ENCODE results near the gene KRTAP2-1.

The KRTAP2-1 gene

DNA sequence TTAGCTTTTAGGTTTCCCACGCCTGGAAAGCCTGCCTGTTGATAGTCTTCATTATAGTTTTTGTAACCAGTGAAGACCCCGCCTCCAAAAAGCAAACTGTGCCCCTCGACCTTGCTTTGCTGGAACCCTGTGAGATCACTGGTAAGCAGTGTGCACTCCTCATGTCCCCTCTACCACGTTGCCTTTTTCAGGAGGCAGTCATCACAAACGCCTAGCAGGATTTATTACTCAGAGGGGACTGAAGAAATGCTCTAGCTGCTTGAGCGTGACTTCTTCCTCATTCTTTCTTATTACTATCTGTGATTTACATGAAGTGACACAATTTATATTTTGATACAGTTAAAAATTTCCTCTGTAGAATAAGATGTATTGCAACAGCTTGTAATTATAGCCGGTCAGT is 31.7 kb downstream of the KRTAP2-1 start:
- no peak overlapping the region for H3K9ac ChIP-seq
- TF ChIP-seq Cebpa-rat (IDR thresholded peaks at IDR 0.05): no peak
- no peaks in the 10 kb centered on the region for H3K36me3 ChIP-seq
- no peak overlapping the region for H3K4me2 ChIP-seq
- no peak overlapping the region for H3K27ac ChIP-seq
- H3K4me1 ChIP-seq: no peaks in the 10 kb centered on the region
- no peaks in the 10 kb centered on the region for H3K27me3 ChIP-seq
- H3K4me3 ChIP-seq: no peak overlapping the region
- no peaks in the 10 kb centered on the region for H3K9me3 ChIP-seq
- no peaks in the 10 kb centered on the region for H4K20me1 ChIP-seq

DNA sequence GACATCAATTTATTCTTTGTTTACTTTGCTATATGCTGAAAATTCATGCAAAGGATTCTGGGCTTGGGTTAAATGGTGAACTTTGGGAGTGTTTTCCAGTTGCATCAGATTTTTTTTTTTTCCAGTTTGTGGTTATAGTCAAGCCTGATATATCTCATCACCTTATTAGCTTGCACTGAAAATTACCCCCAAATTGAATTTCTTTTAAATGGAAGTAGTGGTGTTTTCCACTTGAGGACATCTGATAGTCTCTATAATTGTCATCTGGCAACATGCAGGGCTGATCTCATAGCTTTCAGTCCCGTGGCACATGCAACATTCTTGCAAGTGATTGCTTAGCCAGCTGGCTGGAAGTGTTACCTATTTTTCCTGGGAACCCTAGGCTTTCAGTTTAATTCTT is 33.5 kb downstream of the KRTAP2-1 start:
- no peaks in the 10 kb centered on the region for H3K9me3 ChIP-seq
- H4K20me1 ChIP-seq: no peaks in the 10 kb centered on the region
- no peak overlapping the region for H3K4me3 ChIP-seq
- H3K36me3 ChIP-seq: no peaks in the 10 kb centered on the region
- no peak overlapping the region for H3K9ac ChIP-seq
- TF ChIP-seq Cebpa-rat (IDR thresholded peaks at IDR 0.05): no peak
- H3K4me2 ChIP-seq: no peak overlapping the region
- H3K27me3 ChIP-seq: no peaks in the 10 kb centered on the region
- no peaks in the 10 kb centered on the region for H3K4me1 ChIP-seq
- no peak overlapping the region for H3K27ac ChIP-seq

DNA sequence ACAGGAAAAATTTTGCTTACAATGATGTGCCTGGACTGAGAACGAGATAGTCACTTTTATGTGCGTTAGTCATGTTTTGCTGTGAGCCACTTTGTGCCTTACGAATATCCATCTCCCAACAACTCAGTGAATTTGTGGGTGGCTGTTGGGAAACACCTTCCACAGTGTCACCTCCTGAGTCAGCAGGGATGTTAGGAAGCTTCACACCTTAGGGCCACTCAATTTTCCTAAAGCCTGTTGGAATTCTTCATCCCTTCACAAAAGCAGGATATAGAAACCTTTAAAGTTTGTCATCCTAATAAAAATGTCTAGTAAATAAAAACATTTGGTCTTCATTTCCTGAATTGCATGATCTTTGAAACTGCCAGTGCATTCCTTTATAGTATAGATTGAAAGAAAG is 33.9 kb downstream of the KRTAP2-1 start:
- no peaks in the 10 kb centered on the region for H3K4me1 ChIP-seq
- H3K4me3 ChIP-seq: no peak overlapping the region

DNA sequence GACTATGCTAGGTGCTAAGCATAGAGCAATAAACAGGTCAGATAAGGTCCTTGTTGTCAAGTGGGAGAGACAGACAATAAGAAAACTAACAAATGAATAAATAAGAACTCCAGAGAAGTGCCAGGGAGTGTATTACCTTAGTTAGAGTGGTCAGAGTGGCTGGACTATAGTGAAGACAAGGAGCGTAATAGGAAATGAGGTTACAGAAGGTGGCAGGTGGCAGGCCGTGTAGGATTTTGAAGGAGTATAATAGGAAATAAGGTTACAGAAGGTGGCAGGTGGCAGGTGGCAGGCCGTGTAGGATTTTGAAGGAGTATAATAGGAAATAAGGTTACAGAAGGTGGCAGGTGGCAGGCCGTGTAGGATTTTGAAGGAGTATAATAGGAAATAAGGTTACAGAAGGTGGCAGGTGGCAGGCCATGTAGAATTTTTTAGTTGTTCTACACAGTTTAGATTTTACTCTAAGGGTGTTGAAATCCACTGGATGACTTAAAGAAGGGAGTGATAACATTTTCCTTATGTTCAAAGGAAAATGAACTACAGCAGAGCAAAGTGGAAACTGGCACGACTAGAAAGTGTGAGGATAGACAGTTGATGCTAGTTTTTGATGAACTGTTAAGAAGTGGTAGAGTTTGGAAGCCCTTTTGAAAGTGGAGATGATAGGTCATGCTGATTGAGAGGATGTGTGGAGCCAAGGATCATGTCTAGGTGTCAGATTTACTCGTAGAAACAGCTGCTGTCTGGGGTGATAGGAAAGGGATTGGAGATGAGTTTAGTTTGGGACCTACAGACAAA is 34.6 kb downstream of the KRTAP2-1 start:
- Histone ChIP-seq H3K9me3 (no peaks in the 10 kb centered on the region), H3K4me1 (no peaks in the 10 kb centered on the region), H3K4me3 (no peak overlapping the region), H4K20me1 (no peaks in the 10 kb centered on the region), H3K27me3 (no peaks in the 10 kb centered on the region), H3K4me2 (no peak overlapping the region), H3K27ac (no peak overlapping the region), H3K36me3 (no peaks in the 10 kb centered on the region), H3K9ac (no peak overlapping the region)
- TF ChIP-seq Cebpa-rat (IDR thresholded peaks at IDR 0.05): no peak

More for the DNA sequence above, 33.9 kb downstream of the KRTAP2-1 start:
- Histone ChIP-seq H3K36me3 (no peaks in the 10 kb centered on the region), H3K4me2 (no peak overlapping the region), H4K20me1 (no peaks in the 10 kb centered on the region), H3K9me3 (no peaks in the 10 kb centered on the region), H3K27me3 (no peaks in the 10 kb centered on the region), H3K27ac (no peak overlapping the region), H3K9ac (no peak overlapping the region)
- no peak for TF ChIP-seq Cebpa-rat (IDR thresholded peaks at IDR 0.05)

DNA sequence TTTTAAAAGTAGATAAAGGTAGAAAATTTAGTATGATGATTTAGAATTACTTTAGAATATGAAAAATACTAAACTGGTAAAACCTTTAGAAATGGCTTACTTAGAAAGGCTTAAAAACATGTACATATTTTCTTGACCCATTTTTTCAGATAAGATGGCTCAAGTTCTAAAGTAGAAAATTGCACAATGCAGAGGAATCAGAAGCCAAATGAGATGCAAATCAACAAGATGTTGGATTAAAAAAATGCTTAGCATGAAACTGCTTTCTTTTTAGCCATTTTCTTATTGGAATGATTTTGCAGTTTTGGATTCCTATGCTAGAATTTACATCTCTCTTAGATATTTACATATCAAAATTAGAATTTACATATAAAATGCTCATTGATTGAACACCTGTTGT is 36.7 kb downstream of the KRTAP2-1 start:
- no peak overlapping the region for H3K9ac ChIP-seq
- H3K4me1 ChIP-seq: no peaks in the 10 kb centered on the region
- H3K27ac ChIP-seq: no peak overlapping the region
- no peaks in the 10 kb centered on the region for H3K36me3 ChIP-seq
- no peaks in the 10 kb centered on the region for H4K20me1 ChIP-seq
- H3K9me3 ChIP-seq: no peaks in the 10 kb centered on the region
- TF ChIP-seq Cebpa-rat (IDR thresholded peaks at IDR 0.05): no peak
- no peak overlapping the region for H3K4me2 ChIP-seq
- H3K4me3 ChIP-seq: no peak overlapping the region
- no peaks in the 10 kb centered on the region for H3K27me3 ChIP-seq

DNA sequence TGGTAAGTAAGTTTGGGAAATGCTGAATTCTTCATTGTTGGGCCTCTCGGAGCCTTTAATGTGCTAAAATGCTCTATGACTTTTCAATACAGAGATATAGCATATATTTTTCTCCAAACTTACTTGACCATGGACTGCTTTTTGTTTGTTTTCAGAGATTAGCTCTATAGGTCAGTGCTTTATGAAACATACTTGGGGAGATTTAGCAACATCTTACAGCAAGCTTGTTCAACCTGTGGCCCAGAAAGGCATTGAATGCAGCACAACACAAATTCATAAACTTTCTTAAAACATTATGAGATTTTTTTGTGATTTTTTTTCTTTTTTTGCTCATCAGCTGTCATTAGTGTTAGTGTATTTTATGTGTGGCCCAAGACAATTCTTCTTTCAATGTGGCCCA is 37.2 kb downstream of the KRTAP2-1 start:
- Histone ChIP-seq H3K4me2 (no peak overlapping the region), H3K27ac (no peak overlapping the region), H3K9ac (no peak overlapping the region), H3K4me3 (no peak overlapping the region), H3K27me3 (no peaks in the 10 kb centered on the region), H3K4me1 (no peaks in the 10 kb centered on the region), H3K9me3 (no peaks in the 10 kb centered on the region), H3K36me3 (no peaks in the 10 kb centered on the region), H4K20me1 (no peaks in the 10 kb centered on the region)
- TF ChIP-seq Cebpa-rat (IDR thresholded peaks at IDR 0.05): no peak

DNA sequence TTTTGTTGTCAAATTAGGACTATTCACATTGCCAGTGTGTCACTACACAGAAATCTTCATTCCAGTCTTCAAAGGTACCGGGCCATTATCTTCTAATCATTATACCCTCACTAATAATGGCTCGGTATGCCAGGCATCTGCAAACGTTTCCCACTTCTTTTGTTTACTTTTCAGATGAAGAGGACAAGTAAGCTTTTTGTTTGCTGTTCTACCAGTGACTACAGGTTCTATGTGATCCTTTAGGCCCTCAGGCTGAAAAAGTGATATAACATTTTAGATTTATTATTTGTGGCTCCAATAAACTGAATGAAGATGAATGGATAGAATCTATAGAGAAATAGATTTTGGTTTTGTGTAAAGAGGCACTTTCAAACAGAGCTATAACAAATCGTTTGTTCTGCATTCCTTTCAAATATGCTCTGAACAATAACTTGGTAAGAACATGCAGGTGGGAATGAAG is 37.8 kb downstream of the KRTAP2-1 start:
- Histone ChIP-seq H3K4me1 (no peaks in the 10 kb centered on the region), H3K9me3 (no peaks in the 10 kb centered on the region), H3K36me3 (no peaks in the 10 kb centered on the region), H4K20me1 (no peaks in the 10 kb centered on the region), H3K4me2 (no peak overlapping the region), H3K4me3 (no peak overlapping the region), H3K9ac (no peak overlapping the region), H3K27ac (no peak overlapping the region), H3K27me3 (no peaks in the 10 kb centered on the region)
- no peak for TF ChIP-seq Cebpa-rat (IDR thresholded peaks at IDR 0.05)

DNA sequence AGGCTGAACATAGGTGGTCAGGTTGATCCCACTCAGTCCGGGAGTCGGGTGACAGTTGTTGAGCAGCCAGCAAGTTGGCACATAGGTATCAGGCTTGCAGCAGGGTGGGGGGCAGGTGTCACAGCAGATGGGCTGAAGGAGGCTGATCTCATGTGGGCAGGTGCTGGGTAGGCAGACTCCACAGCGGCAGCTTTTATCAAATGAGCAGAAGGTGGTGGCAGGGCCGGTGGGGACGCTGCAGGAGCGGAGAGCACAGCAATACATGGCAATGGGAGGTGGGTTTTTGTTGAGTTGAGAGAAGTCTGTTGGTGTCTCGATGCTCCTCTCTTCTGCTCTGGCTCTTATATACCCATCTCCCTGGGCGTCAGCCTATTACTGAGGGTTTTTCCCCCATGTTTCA is 38.3 kb downstream of the KRTAP2-1 start, which contains the start of gene KRTAP3-1:
Gene KRTAP3-1 (minus strand): TSS at position 318 of the 400 bp plus-strand sequence. CDS start 54 bp downstream, at position 264.
- H3K4me2 ChIP-seq: no peak within 1 kb of the TSS
- H3K9ac ChIP-seq: no peak within 1 kb of the TSS
- no peaks in the 10 kb centered on the region for H3K36me3 ChIP-seq
- H3K27me3 ChIP-seq: no peaks in the 10 kb centered on the region
- no peak for TF ChIP-seq Cebpa-rat (IDR thresholded peaks at IDR 0.05)
- H3K9me3 ChIP-seq: no peaks in the 10 kb centered on the region
- no peak within 1 kb of the TSS for H3K4me3 ChIP-seq
- no peaks in the 10 kb centered on the region for H3K4me1 ChIP-seq
- H4K20me1 ChIP-seq: no peaks in the 10 kb centered on the region
- H3K27ac ChIP-seq: no peak within 1 kb of the TSS

DNA sequence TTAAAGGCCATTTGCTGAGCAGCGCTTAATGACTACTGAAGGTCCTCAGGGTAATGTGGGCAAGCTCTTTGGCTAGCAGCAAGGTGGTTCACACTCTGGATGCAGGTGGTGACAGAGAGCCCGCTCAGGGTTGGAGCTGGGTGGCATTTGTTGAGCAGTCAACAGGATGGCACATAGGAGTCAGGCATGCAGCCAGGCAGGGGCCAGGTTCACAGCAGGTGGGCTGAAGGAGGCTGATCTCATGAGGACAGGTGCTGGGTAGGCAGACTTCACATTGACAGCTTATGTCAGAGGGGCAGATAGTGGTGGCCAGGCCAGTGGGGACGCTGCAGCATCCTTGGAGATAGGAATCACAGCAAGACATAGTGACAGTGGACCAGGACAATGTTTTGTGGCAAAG is 42.7 kb downstream of the KRTAP2-1 start:
- Histone ChIP-seq H3K4me3 (no peak overlapping the region), H3K4me1 (no peaks in the 10 kb centered on the region), H3K9ac (no peak overlapping the region), H3K27me3 (no peaks in the 10 kb centered on the region), H3K36me3 (no peaks in the 10 kb centered on the region), H3K4me2 (no peak overlapping the region), H3K27ac (no peak overlapping the region), H3K9me3 (no peaks in the 10 kb centered on the region), H4K20me1 (no peaks in the 10 kb centered on the region)
- TF ChIP-seq Cebpa-rat (IDR thresholded peaks at IDR 0.05): no peak

DNA sequence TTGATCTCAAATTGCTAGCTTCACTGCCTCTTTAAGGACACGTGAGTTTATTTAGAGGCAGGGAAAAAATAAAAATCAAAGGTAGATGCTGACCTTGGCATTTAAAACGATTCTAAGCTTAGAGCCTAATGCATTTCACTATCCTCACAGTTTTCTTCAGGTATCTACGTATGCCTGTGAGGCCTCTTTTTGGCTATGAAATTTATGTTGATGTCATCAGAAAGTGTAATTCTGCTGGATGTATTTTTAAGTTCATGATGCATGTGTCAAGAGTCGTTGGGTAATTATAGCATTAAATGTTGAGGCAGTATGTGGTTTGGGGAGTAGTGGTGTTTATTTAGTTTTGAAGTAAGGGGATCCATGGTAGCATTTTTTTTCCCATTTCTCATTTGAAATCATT is 43.2 kb downstream of the KRTAP2-1 start:
- Histone ChIP-seq H3K27ac (no peak overlapping the region), H3K4me2 (no peak overlapping the region), H3K4me3 (no peak overlapping the region), H3K4me1 (no peaks in the 10 kb centered on the region), H3K9me3 (no peaks in the 10 kb centered on the region), H4K20me1 (no peaks in the 10 kb centered on the region), H3K9ac (no peak overlapping the region), H3K36me3 (no peaks in the 10 kb centered on the region), H3K27me3 (no peaks in the 10 kb centered on the region)
- no peak for TF ChIP-seq Cebpa-rat (IDR thresholded peaks at IDR 0.05)

All from BLaER1 (cell line).